Measurements from ENCODE around the gene NIM1K. TPM values are rescaled to one million over a fixed set of nuclear protein-coding genes. Genes with fewer than 3 reads are reported as not detected.

NIM1K gene
- total RNA-seq, result not detected

DNA sequence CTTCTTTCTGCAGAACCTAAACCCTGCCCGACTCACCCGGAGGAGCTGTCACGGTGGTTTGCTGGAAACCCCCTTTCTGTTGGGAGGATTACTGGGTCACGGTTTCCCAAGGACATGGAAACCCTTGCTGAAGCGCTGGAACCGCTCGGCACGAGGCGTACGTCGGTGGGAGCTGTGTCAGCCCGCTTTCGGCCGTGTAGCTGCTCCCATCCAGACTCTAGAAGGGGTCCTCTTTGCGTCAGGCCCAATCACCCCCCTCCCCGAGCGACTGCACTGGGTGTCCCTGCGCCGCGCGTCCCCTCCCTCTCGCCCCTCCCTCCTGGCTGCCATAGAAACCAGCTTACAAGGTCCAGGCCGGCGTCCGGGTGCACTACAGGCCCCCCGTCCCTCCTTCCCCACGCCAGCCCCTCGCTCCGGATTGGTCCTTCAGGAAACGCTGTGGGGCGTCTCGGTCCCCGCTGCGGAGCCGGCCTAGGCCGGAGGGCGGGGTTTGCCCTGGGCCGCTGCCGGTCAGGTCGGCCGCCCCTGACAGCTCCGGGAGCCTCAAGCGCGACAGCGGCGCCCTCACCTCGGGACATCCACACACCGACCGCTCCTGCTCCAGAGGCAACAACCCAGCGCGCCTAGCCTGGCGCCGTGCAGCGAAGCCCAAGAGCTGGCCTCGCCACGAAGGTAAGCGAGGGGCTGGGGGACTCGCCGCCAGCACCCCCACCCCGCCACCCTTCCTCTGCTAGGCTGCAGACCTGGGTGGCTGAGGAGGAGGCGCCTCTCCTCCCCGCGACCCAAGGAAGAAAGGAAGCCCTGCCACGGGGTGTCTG lies at the start of gene NIM1K:
TSS of gene NIM1K (plus strand) at position 486 of the 818 bp plus-strand sequence. CDS start 53,551 bp downstream, outside the sequence.
- no peaks in the 10 kb centered on the region for H3K27me3 ChIP-seq
- H3K27ac ChIP-seq, result peak within 1 kb of the TSS; percentile 58
- no peaks in the 10 kb centered on the region for H3K9me3 ChIP-seq
- H3K4me3 ChIP-seq, result peak within 1 kb of the TSS; percentile 54 to 63
- DNase-seq (ENCODE audit: extremely low spot score in 2 of 2), result no peak
- intact Hi-C loops (cut with DNase I), result no loop called here
- H3K4me1 ChIP-seq, result peaks cover 28% of the 10 kb centered on the region
- TF ChIP-seq POLR2AphosphoS5 (IDR thresholded peaks at IDR 0.05; ENCODE audit: insufficient read depth in 1 of 2, low read depth in 1 of 2) (no peak), POLR2A (IDR thresholded peaks at IDR 0.05) (no peak)
- TF ChIP-seq, protein P1, sequence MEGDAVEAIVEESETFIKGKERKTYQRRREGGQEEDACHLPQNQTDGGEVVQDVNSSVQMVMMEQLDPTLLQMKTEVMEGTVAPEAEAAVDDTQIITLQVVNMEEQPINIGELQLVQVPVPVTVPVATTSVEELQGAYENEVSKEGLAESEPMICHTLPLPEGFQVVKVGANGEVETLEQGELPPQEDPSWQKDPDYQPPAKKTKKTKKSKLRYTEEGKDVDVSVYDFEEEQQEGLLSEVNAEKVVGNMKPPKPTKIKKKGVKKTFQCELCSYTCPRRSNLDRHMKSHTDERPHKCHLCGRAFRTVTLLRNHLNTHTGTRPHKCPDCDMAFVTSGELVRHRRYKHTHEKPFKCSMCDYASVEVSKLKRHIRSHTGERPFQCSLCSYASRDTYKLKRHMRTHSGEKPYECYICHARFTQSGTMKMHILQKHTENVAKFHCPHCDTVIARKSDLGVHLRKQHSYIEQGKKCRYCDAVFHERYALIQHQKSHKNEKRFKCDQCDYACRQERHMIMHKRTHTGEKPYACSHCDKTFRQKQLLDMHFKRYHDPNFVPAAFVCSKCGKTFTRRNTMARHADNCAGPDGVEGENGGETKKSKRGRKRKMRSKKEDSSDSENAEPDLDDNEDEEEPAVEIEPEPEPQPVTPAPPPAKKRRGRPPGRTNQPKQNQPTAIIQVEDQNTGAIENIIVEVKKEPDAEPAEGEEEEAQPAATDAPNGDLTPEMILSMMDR (IDR thresholded peaks at IDR 0.05), result no peak
- H3K36me3 ChIP-seq, result no peaks in the 10 kb centered on the region

DNA sequence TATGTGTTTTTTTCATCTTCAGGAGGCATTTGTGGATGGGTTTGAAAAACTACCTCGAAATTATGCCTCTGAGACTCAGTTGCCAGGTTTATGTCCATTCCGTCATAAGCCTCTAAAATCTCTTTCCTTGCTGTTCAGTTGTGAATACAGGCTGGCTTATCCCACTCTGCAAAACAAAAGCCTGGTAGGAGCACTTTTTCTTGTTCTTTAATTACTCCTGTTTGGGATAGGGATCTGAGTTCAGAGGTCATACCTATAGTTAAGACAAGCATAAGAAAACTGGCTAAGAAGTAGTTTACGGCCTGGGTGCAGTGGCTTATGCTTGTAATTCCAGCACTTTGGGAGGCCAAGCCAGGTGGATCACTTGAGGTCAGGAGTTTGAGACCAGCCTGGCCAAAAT lies 47.0 kb upstream of the NIM1K start:
- intact Hi-C loops (cut with DNase I), result no loop called here
- TF ChIP-seq POLR2AphosphoS5 (IDR thresholded peaks at IDR 0.05; ENCODE audit: insufficient read depth in 1 of 2, low read depth in 1 of 2) (no peak), POLR2A (IDR thresholded peaks at IDR 0.05) (no peak)
- no peak overlapping the region for H3K4me3 ChIP-seq
- no peaks in the 10 kb centered on the region for H3K9me3 ChIP-seq
- H3K27me3 ChIP-seq, result no peaks in the 10 kb centered on the region
- no peak for DNase-seq (ENCODE audit: extremely low spot score in 2 of 2)
- peaks cover 0 to 9% of the 10 kb centered on the region in 2 donors for H3K36me3 ChIP-seq
- no peaks in the 10 kb centered on the region for H3K4me1 ChIP-seq
- H3K27ac ChIP-seq, result no peak overlapping the region

DNA sequence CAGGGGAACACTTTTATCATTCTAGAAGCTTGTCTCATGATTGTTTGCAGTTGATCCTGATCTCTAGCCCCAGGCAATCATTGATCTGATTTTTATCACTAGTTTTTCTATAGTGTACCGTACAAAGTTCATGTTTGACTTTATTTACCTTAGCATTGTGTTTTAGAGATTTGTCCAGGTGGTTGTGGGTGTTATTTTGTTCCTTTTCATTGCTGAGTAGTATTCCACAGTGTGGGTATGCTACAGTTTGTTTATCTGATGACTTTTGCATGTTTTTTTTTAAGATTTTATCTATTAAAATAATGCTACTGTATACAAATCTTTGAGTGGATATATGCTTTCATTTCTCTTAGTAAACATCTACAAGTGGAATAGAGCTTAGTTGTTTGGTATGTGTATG lies 45.1 kb upstream of the NIM1K start:
- H3K9me3 ChIP-seq, result no peaks in the 10 kb centered on the region
- peaks cover 0 to 9% of the 10 kb centered on the region in 2 donors for H3K36me3 ChIP-seq
- H3K4me1 ChIP-seq, result no peaks in the 10 kb centered on the region
- no peak overlapping the region for H3K27ac ChIP-seq
- no peak overlapping the region for H3K4me3 ChIP-seq
- no peaks in the 10 kb centered on the region for H3K27me3 ChIP-seq
- TF ChIP-seq POLR2A (IDR thresholded peaks at IDR 0.05) (no peak), POLR2AphosphoS5 (IDR thresholded peaks at IDR 0.05; ENCODE audit: insufficient read depth in 1 of 2, low read depth in 1 of 2) (no peak)
- TF ChIP-seq, protein P1 (IDR thresholded peaks at IDR 0.05), result no peak
- intact Hi-C loops (cut with DNase I), result no loop called here
- no peak for DNase-seq (ENCODE audit: extremely low spot score in 2 of 2)

DNA sequence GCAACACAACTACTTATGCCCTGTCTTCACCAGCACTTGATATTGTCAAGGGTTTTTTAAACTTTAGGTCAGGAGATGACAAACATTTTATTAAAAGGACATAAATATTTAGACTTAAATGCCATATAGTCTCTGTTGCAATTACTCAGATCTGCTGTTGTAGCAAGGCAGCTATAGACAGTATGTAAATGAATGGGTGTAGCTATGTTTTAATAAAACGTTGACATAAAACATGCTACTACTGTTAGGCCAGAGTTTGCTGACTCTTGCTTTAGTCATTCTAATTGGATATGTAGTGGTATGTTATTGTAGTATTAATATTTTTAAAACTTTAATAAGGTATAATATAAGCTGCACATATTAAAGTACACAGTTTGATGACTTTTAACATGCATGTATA lies 43.6 kb upstream of the NIM1K start:
- TF ChIP-seq POLR2A (IDR thresholded peaks at IDR 0.05), result no peak
- TF ChIP-seq, protein P1 (IDR thresholded peaks at IDR 0.05), result no peak
- TF ChIP-seq POLR2AphosphoS5 (IDR thresholded peaks at IDR 0.05; ENCODE audit: insufficient read depth in 1 of 2, low read depth in 1 of 2), result no peak
- no peak for DNase-seq (ENCODE audit: extremely low spot score in 2 of 2)
- intact Hi-C loops (cut with DNase I), result no loop called here
- Histone ChIP-seq H3K4me3 (no peak overlapping the region), H3K27ac (no peak overlapping the region), H3K27me3 (no peaks in the 10 kb centered on the region), H3K4me1 (no peaks in the 10 kb centered on the region), H3K9me3 (no peaks in the 10 kb centered on the region), H3K36me3 (peaks cover 0 to 3% of the 10 kb centered on the region in 2 donors)

DNA sequence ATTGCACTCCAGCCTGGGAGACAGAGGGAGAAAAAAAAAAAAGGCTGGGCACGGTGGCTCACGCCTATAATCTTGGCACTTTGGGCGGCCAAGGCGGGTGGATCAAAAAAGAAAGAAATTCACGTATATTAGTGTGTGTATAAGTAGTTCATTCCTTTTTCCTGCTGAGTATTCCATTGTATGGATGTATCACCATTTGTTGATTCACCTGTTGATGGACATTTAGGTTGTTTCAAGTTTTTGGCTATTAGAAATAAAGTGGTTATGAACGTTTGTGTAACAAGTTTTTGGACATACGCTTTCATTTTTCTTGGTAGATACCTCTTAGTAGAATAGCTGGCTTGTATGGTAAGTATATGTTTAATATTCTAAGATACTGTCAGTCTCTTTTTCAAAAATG lies 42.8 kb upstream of the NIM1K start:
- H3K4me1 ChIP-seq, result no peaks in the 10 kb centered on the region
- H3K4me3 ChIP-seq, result no peak overlapping the region
- H3K36me3 ChIP-seq, result peaks cover 0 to 3% of the 10 kb centered on the region in 2 donors
- intact Hi-C loops (cut with DNase I), result no loop called here
- TF ChIP-seq, protein P1 (IDR thresholded peaks at IDR 0.05), result no peak
- H3K27ac ChIP-seq, result no peak overlapping the region
- no peaks in the 10 kb centered on the region for H3K9me3 ChIP-seq
- no peak for DNase-seq (ENCODE audit: extremely low spot score in 2 of 2)
- H3K27me3 ChIP-seq, result no peaks in the 10 kb centered on the region

All from vagina (tissue), 2 donors.